Liver (tissue), 9 donors: Measurements from ENCODE around the gene FBXO38. TPM values are rescaled to one million over a fixed set of nuclear protein-coding genes. Genes with fewer than 3 reads are reported as not detected.
A peak's percentile ranks its signal among the peaks of the same experiment; 100 is the strongest.

Source experiments
- DNase-seq: peaks from one replicate; pipeline ENCODE4 v3.0.0-alpha.2; 2017; ENCODE audit warnings: low spot score
- H3K27ac ChIP-seq, 2 donors: one replicate each; pipeline ENCODE4 v1.7.0; 2013; ENCODE audit warnings: inconsistent platforms in 2 of 2, low read length in 2 of 2, control low read depth in 1 of 2, low read depth in 1 of 2, mild to moderate bottlenecking in 1 of 2
- H3K27me3 ChIP-seq, 4 donors: one replicate each; pipeline versions ENCODE4 v1.6.1 to v1.7.0; 2013; ENCODE audit warnings: low read length in 3 of 4, inconsistent platforms in 1 of 4, mild to moderate bottlenecking in 1 of 4, moderate library complexity in 1 of 4; ENCODE audit not compliant: control insufficient read depth in 4 of 4, insufficient read depth in 4 of 4
- H3K36me3 ChIP-seq, 4 donors: one replicate each; pipeline versions ENCODE4 v1.6.1 to v1.7.0; 2013; ENCODE audit warnings: low read length in 3 of 4, mild to moderate bottlenecking in 3 of 4, low read depth in 1 of 4, moderate library complexity in 1 of 4; ENCODE audit not compliant: control insufficient read depth in 4 of 4, insufficient read depth in 3 of 4
- H3K4me1 ChIP-seq, 4 donors: one replicate each; pipeline versions ENCODE4 v1.6.1 to v1.7.0; 2013; ENCODE audit warnings: low read length in 3 of 4, mild to moderate bottlenecking in 3 of 4, moderate library complexity in 1 of 4; ENCODE audit not compliant: control insufficient read depth in 4 of 4, insufficient read depth in 4 of 4
- H3K4me3 ChIP-seq, 3 donors: one replicate each; pipeline versions ENCODE4 v1.6.1 to v1.7.0; 2013; ENCODE audit warnings: low read length in 3 of 3, control low read depth in 1 of 3, low read depth in 1 of 3, mild to moderate bottlenecking in 1 of 3
- H3K9ac ChIP-seq, 2 donors: one replicate each; pipeline ENCODE4 v1.7.0; 2013; ENCODE audit warnings: low read length in 2 of 2, mild to moderate bottlenecking in 2 of 2, moderate library complexity in 2 of 2, control low read depth in 1 of 2, low read depth in 1 of 2
- H3K9me3 ChIP-seq, 4 donors: one replicate each; pipeline versions ENCODE4 v1.6.1 to v1.7.0; 2013; ENCODE audit warnings: low read length in 3 of 4; ENCODE audit not compliant: control insufficient read depth in 4 of 4
- EGR1 ChIP-seq, 2 donors: IDR thresholded peaks; 2 replicates each; pipeline ENCODE4 v1.6.1; 2016 to 2018; ENCODE audit warnings: antibody characterized with exemption in 2 of 2, low read depth in 2 of 2
- FOXA1 ChIP-seq: IDR thresholded peaks from 2 replicates; pipeline ENCODE4 v1.6.1; 2016; ENCODE audit warnings: antibody characterized with exemption
- FOXA2 ChIP-seq: IDR thresholded peaks from 2 replicates; pipeline ENCODE4 v1.6.1; 2016; ENCODE audit warnings: antibody characterized with exemption
- GABPA ChIP-seq, 2 donors: IDR thresholded peaks in 1 of 2; conservative IDR thresholded peaks in 1 of 2; 2 replicates each; pipeline ENCODE4 v1.6.1; 2016; ENCODE audit warnings: antibody characterized with exemption in 2 of 2, mild to moderate bottlenecking in 1 of 2, moderate library complexity in 1 of 2
- HNF4A ChIP-seq, 2 donors: conservative IDR thresholded peaks; 2 replicates each; pipeline ENCODE4 v1.6.1; 2016; ENCODE audit warnings: antibody characterized with exemption in 2 of 2, mild to moderate bottlenecking in 2 of 2
- HNF4G ChIP-seq: IDR thresholded peaks from 2 replicates; pipeline ENCODE4 v1.6.1; 2016; ENCODE audit warnings: antibody characterized with exemption
- JUND ChIP-seq, 2 donors: IDR thresholded peaks; 2 replicates each; pipeline ENCODE4 v1.6.1; 2016; ENCODE audit warnings: antibody characterized with exemption in 2 of 2
- NR2F2 ChIP-seq: IDR thresholded peaks from 2 replicates; pipeline ENCODE4 v1.6.1; 2016; ENCODE audit warnings: antibody characterized with exemption
- RAD21 ChIP-seq, 2 donors: IDR thresholded peaks; 2 replicates each; pipeline ENCODE4 v1.6.1; 2016; ENCODE audit warnings: antibody characterized with exemption in 2 of 2, mild to moderate bottlenecking in 2 of 2
- RXRA ChIP-seq, 2 donors: IDR thresholded peaks; 2 replicates each; pipeline ENCODE4 v1.6.1; 2017 to 2018; ENCODE audit warnings: antibody characterized with exemption in 2 of 2, mild to moderate bottlenecking in 1 of 2
- SP1 ChIP-seq: IDR thresholded peaks from 2 replicates; pipeline ENCODE4 v1.6.1; 2018; ENCODE audit warnings: antibody characterized with exemption, mild to moderate bottlenecking
- TAF1 ChIP-seq: conservative IDR thresholded peaks from 2 replicates; pipeline ENCODE4 v1.6.1; 2016; ENCODE audit warnings: antibody characterized with exemption, mild to moderate bottlenecking
- YY1 ChIP-seq: IDR thresholded peaks from 2 replicates; pipeline ENCODE4 v1.6.1; 2016; ENCODE audit warnings: antibody characterized with exemption, mild to moderate bottlenecking
- WGBS: extraction: QIAGEN DNeasy Blood & Tissue Kit; methylation state at CpG from one replicate; pipeline ENCODE4 v1.1.7; 2013; 5-methylcytosine and 5-hydroxymethylcytosine counted together
- polyA plus RNA-seq, 2 donors: library from polyadenylated mRNA; stranded (reverse) in 1 of 2; unstranded in 1 of 2; fragments of 200-250 nt in 1 of 2; fragments of >200 nt in 1 of 2; fragmentation: Nextera tagmentation in 1 of 2; extraction: Ambion mirVana in 1 of 2; gene quantifications; one replicate each; pipeline versions ENCODE4 v1.2.1 to v1.2.3, GENCODE V29; 2013 to 2015
- total RNA-seq, 2 donors: library from RNA; depleted of rRNA; stranded (reverse); fragments of >200 nt; gene quantifications; one replicate each; pipeline ENCODE4 v1.2.3, GENCODE V29; 2014
- TF ChIP-seq, protein P1 (sequence below): IDR thresholded peaks from 2 replicates; pipeline ENCODE4 v1.6.1; 2016; ENCODE audit warnings: antibody characterized with exemption
- TF ChIP-seq, protein P2 (sequence below): IDR thresholded peaks from 2 replicates; pipeline ENCODE4 v1.6.1; 2016; ENCODE audit warnings: antibody characterized with exemption
- TF ChIP-seq, protein P3 (sequence below): IDR thresholded peaks from 2 replicates; pipeline ENCODE4 v1.6.1; 2016; ENCODE audit warnings: antibody characterized with exemption
- TF ChIP-seq, protein P4 (sequence below): fragments of 150-350 bp; IDR thresholded peaks from 2 replicates; pipeline ENCODE4 v1.5.1; 2017; ENCODE audit warnings: improper control_type of control experiment, low read depth, low read length; ENCODE audit not compliant: missing input control
- TF ChIP-seq, protein P5 (sequence below): IDR thresholded peaks from 2 replicates; pipeline ENCODE4 v1.6.1; 2016; ENCODE audit warnings: antibody characterized with exemption, mild to moderate bottlenecking
- donor health status: healthy.
- donor health status: healthy.
- donor health status: healthy.
- donor health status: healthy.
- donor health status: healthy.

Gene FBXO38
- total and polyA plus RNA-seq, 4 donors: 8.2 to 40.9 (median 25.3) TPM

DNA sequence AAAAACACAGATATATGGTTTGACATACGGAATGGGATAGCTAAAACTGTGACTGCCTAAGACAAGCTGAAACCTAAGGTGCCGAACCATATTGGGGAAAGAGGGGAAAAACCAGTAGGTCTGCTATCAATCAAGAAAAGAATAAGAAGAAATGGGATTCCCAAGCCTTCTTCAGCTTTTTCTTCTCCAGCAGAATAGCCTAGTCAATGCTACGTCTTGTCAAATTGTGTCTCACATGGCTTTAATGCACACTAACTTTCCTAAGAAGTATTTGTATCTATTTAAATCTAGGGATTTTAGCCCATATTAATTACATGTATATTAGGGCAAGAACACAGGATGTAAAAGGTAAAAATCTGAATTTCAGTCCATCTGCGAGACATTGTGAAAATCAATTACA is 797 bp upstream of the FBXO38 start:
- TF ChIP-seq, protein P1, sequence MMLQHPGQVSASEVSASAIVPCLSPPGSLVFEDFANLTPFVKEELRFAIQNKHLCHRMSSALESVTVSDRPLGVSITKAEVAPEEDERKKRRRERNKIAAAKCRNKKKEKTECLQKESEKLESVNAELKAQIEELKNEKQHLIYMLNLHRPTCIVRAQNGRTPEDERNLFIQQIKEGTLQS: no peak
- TF ChIP-seq GABPA (IDR thresholded peaks at IDR 0.05 in 1 of 2, conservative IDR thresholded peaks at IDR 0.05 in 1 of 2): no peak
- TF ChIP-seq JUND (IDR thresholded peaks at IDR 0.05): no peak
- TF ChIP-seq, protein P2, sequence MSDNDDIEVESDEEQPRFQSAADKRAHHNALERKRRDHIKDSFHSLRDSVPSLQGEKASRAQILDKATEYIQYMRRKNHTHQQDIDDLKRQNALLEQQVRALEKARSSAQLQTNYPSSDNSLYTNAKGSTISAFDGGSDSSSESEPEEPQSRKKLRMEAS: no peak
- TF ChIP-seq, protein P3, sequence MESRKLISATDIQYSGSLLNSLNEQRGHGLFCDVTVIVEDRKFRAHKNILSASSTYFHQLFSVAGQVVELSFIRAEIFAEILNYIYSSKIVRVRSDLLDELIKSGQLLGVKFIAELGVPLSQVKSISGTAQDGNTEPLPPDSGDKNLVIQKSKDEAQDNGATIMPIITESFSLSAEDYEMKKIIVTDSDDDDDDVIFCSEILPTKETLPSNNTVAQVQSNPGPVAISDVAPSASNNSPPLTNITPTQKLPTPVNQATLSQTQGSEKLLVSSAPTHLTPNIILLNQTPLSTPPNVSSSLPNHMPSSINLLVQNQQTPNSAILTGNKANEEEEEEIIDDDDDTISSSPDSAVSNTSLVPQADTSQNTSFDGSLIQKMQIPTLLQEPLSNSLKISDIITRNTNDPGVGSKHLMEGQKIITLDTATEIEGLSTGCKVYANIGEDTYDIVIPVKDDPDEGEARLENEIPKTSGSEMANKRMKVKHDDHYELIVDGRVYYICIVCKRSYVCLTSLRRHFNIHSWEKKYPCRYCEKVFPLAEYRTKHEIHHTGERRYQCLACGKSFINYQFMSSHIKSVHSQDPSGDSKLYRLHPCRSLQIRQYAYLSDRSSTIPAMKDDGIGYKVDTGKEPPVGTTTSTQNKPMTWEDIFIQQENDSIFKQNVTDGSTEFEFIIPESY: no peak
- no peak for TF ChIP-seq RXRA (IDR thresholded peaks at IDR 0.05)
- TF ChIP-seq, protein P4, sequence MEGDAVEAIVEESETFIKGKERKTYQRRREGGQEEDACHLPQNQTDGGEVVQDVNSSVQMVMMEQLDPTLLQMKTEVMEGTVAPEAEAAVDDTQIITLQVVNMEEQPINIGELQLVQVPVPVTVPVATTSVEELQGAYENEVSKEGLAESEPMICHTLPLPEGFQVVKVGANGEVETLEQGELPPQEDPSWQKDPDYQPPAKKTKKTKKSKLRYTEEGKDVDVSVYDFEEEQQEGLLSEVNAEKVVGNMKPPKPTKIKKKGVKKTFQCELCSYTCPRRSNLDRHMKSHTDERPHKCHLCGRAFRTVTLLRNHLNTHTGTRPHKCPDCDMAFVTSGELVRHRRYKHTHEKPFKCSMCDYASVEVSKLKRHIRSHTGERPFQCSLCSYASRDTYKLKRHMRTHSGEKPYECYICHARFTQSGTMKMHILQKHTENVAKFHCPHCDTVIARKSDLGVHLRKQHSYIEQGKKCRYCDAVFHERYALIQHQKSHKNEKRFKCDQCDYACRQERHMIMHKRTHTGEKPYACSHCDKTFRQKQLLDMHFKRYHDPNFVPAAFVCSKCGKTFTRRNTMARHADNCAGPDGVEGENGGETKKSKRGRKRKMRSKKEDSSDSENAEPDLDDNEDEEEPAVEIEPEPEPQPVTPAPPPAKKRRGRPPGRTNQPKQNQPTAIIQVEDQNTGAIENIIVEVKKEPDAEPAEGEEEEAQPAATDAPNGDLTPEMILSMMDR: no peak
- no peak for TF ChIP-seq HNF4A (conservative IDR thresholded peaks at IDR 0.05)
- no peak for TF ChIP-seq RAD21 (IDR thresholded peaks at IDR 0.05)
- TF ChIP-seq, protein P5, sequence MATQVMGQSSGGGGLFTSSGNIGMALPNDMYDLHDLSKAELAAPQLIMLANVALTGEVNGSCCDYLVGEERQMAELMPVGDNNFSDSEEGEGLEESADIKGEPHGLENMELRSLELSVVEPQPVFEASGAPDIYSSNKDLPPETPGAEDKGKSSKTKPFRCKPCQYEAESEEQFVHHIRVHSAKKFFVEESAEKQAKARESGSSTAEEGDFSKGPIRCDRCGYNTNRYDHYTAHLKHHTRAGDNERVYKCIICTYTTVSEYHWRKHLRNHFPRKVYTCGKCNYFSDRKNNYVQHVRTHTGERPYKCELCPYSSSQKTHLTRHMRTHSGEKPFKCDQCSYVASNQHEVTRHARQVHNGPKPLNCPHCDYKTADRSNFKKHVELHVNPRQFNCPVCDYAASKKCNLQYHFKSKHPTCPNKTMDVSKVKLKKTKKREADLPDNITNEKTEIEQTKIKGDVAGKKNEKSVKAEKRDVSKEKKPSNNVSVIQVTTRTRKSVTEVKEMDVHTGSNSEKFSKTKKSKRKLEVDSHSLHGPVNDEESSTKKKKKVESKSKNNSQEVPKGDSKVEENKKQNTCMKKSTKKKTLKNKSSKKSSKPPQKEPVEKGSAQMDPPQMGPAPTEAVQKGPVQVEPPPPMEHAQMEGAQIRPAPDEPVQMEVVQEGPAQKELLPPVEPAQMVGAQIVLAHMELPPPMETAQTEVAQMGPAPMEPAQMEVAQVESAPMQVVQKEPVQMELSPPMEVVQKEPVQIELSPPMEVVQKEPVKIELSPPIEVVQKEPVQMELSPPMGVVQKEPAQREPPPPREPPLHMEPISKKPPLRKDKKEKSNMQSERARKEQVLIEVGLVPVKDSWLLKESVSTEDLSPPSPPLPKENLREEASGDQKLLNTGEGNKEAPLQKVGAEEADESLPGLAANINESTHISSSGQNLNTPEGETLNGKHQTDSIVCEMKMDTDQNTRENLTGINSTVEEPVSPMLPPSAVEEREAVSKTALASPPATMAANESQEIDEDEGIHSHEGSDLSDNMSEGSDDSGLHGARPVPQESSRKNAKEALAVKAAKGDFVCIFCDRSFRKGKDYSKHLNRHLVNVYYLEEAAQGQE: no peak
- TF ChIP-seq EGR1 (IDR thresholded peaks at IDR 0.05; ENCODE audit: low read depth in 2 of 2): no peak
- no peak for TF ChIP-seq FOXA2
- no peak for TF ChIP-seq FOXA1
- TF ChIP-seq HNF4G: no peak
- no peak for TF ChIP-seq YY1
- TF ChIP-seq SP1: no peak
- TF ChIP-seq TAF1: no peak
- no peak for TF ChIP-seq NR2F2
- Histone ChIP-seq H3K4me3 (peak overlapping the region; percentile 73 to 91 (median 77)), H3K9me3 (no peaks in the 10 kb centered on the region), H3K9ac (peak overlapping the region; percentile 44 to 98), H3K36me3 (no peaks in the 10 kb centered on the region), H3K4me1 (peaks cover 3 to 29% (median 22%) of the 10 kb centered on the region in 4 donors), H3K27me3 (no peaks in the 10 kb centered on the region), H3K27ac (peak overlapping the region; percentile 77 to 85)
- WGBS: 53% methylated on average over 4 of the region's 4 CpGs
- DNase-seq: no peak
